MCF 10A (cell line): ENCODE data around the gene ISCU. TPM values are rescaled to one million over a fixed set of nuclear protein-coding genes. Genes with fewer than 3 reads are reported as not detected.

Experiments
- BruUV-seq: library from RNA; stranded (reverse); fragments of 400-500 nt; replicated peaks from 2 replicates; lab custom pipeline; 2021; lab: Mats Ljungman, UMichigan
- CTCF ChIA-PET: fragments of 300-600 bp; sonication (Branson Sonifier 250); formaldehyde crosslinking; extraction: SDS; loops from one replicate; lab custom pipeline; 2021; ENCODE audit warnings: antibody characterized with exemption, inconsistent platforms; lab: Yijun Ruan, JAX
- POLR2A ChIA-PET: fragments of 300-600, 350-650 bp; sonication (Branson Sonifier 250); formaldehyde crosslinking; extraction: SDS; loops from one replicate; lab custom pipeline; 2020; ENCODE audit warnings: antibody characterized with exemption, inconsistent platforms; lab: Yijun Ruan, JAX
- DNase-seq: peaks from one replicate; pipeline ENCODE4 v3.0.0-alpha.2; 2018; ENCODE audit not compliant: unreplicated experiment
- H3K27ac Mint-ChIP-seq: one replicate; pipeline ENCODE4 v1.8.0; 2022; ENCODE audit warnings: mild to moderate bottlenecking, low read depth, mixed read lengths; ENCODE audit not compliant: unreplicated experiment
- H3K27me3 Mint-ChIP-seq: one replicate; pipeline ENCODE4 v1.8.0; 2022; ENCODE audit warnings: mixed read lengths; ENCODE audit not compliant: insufficient read depth, unreplicated experiment
- H3K36me3 Mint-ChIP-seq: one replicate; pipeline ENCODE4 v1.8.0; 2022; ENCODE audit warnings: mild to moderate bottlenecking, moderate library complexity, mixed read lengths; ENCODE audit not compliant: insufficient read depth, unreplicated experiment
- H3K4me1 Mint-ChIP-seq: one replicate; pipeline ENCODE4 v1.8.0; 2022; ENCODE audit warnings: mixed read lengths; ENCODE audit not compliant: insufficient read depth, unreplicated experiment
- H3K4me3 Mint-ChIP-seq: one replicate; pipeline ENCODE4 v1.8.0; 2022; ENCODE audit warnings: mild to moderate bottlenecking, moderate library complexity, mixed read lengths; ENCODE audit not compliant: unreplicated experiment
- H3K9me3 Mint-ChIP-seq: one replicate; pipeline ENCODE4 v1.8.0; 2022; ENCODE audit warnings: mixed read lengths; ENCODE audit not compliant: unreplicated experiment
- intact Hi-C: fragments of 100-400 bp; cut with micrococcal nuclease; formaldehyde crosslinking; loops from 2 replicates; pipeline ENCODE4 v1.14.1; 2022
- total RNA-seq: library from RNA; stranded (reverse); gene quantifications from 2 replicates; pipeline ENCODE4 v1.2.3, GENCODE V29; 2022
- TF ChIP-seq, protein P1 (sequence below): fragments of 200-600 bp; IDR thresholded peaks from one replicate; pipeline ENCODE4 v1.8.0; 2022; ENCODE audit warnings: antibody characterized with exemption, mild to moderate bottlenecking; ENCODE audit not compliant: unreplicated experiment

ISCU gene
- total RNA-seq, 1 experiment from 2014 or later, result 115 TPM

DNA sequence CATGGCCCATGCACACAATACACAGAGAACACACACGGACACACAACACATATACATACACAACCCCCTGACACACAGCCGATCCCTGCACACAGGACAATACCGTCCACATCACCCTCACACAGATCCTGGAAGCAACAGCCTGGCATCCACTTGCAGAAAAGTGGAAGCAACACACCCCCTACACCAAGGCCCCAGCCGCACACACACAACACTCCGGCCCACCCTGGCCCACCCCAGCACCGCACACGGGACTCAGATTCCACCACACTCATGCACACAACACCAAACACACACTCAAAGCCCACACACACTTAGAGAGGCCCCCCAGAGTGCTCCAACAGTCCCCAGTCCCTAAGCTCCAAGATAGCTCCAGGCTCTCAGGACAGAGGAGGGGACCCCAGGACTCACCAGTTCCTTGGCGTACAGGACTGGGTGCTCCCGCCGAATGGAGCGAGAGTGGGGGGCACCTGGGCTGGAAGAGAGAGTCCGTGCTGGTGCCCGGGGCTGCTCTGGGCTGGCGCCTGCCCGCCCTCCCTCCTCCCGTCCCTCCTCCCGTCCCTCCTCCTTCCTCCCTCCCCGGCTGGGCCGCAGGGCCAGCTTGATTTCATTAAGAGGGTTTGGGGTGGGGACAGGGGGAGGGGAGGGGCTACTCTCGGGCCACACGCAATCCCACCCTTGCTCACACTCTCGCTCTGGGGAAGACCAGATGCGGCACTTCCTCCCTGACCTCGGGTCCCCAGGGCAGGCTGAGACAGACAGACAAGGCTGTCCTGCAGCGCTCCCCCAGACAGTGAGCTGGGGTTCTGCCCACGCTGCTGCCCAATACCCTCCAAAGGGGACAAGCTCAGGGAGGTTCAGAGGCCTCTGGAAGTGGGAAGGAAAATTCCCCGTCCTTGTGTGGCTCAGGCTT is 35.4 kb downstream of the ISCU start, which contains the start of gene TMEM119:
TMEM119 (minus strand) TSS at position 526 of the 913 bp plus-strand sequence. CDS start 5,701 bp downstream, outside the sequence.
- H3K36me3 Mint-ChIP-seq, result no peaks in the 10 kb centered on the region
- no peaks in the 10 kb centered on the region for H3K27me3 Mint-ChIP-seq
- no peak for DNase-seq
- no peak within 1 kb of the TSS for H3K4me3 Mint-ChIP-seq
- no peaks in the 10 kb centered on the region for H3K4me1 Mint-ChIP-seq
- POLR2A ChIA-PET, result no interaction called here
- intact Hi-C loops, result no loop called here
- CTCF ChIA-PET, result no interaction called here
- no peak within 1 kb of the TSS for H3K27ac Mint-ChIP-seq
- no TSS peak for BruUV-seq
- TF ChIP-seq, protein P1, sequence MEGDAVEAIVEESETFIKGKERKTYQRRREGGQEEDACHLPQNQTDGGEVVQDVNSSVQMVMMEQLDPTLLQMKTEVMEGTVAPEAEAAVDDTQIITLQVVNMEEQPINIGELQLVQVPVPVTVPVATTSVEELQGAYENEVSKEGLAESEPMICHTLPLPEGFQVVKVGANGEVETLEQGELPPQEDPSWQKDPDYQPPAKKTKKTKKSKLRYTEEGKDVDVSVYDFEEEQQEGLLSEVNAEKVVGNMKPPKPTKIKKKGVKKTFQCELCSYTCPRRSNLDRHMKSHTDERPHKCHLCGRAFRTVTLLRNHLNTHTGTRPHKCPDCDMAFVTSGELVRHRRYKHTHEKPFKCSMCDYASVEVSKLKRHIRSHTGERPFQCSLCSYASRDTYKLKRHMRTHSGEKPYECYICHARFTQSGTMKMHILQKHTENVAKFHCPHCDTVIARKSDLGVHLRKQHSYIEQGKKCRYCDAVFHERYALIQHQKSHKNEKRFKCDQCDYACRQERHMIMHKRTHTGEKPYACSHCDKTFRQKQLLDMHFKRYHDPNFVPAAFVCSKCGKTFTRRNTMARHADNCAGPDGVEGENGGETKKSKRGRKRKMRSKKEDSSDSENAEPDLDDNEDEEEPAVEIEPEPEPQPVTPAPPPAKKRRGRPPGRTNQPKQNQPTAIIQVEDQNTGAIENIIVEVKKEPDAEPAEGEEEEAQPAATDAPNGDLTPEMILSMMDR, result no peak
- H3K9me3 Mint-ChIP-seq, result no peaks in the 10 kb centered on the region

DNA sequence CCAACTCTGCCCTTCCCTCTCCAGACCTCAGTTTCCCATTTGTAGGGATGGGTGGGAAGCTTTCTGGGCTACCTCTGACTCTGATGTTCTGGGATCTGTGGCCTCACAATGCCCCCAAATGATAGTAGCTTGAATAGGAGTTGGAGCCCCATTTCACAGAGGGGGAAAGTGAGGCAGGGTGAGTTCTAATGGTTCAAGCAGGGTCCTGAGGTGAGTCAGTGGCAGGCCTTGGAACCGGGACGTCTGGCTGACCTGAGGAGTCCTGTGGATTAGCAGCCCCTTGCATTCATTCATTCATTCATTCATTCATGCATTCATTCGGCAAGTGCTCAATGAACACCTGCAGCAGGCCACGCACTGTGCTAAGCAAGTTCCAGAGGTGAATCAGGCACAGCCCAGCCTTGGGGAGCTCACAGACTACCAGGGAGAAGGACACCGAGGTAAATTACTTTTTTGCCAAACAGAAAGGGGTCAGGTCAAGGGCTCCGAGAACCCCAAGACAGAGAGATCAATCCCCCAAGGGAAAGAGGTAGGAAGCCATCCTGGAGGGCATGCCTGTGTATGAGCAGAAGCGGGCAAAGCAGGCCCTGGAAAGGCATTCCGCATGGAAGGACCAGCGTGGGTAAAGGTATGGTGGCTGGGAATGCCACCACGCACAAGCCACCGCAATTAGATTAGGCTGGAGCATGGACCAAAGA is 36.3 kb downstream of the ISCU start:
- Mint-ChIP-seq H3K27me3 (no peaks in the 10 kb centered on the region), H3K36me3 (no peaks in the 10 kb centered on the region), H3K9me3 (no peaks in the 10 kb centered on the region), H3K27ac (no peak overlapping the region), H3K4me3 (no peak overlapping the region), H3K4me1 (no peaks in the 10 kb centered on the region)
- DNase-seq, result no peak
- no TSS peak for BruUV-seq
- intact Hi-C loops, result no loop called here
- CTCF ChIA-PET, result no interaction called here
- TF ChIP-seq, protein P1, result no peak
- POLR2A ChIA-PET, result interaction anchor here (0.6 kb wide), 1 partner anchor 13 kb away, joined by 4 read pairs; no protein-coding TSS in a partner anchor

DNA sequence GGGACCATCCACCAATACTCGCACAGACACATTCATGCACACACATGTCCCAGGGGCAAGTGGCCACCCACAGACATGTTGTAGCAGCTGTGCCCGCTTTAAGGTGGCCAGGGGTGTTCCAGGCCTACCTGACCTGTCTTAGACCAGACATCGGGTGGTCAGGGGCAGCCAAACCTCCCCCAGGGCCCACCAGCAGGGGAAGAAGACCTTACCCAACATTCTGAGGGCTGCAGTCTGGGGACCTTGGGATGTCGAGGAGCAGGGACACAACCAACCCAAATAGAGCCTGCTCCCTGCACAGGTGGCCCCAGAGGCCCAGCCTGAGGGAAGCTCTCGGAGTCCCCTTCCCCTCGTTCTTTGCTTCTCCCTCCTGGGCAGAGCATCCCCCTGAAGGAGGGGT is 37.1 kb downstream of the ISCU start:
- Mint-ChIP-seq H3K4me1 (no peaks in the 10 kb centered on the region), H3K27me3 (no peaks in the 10 kb centered on the region), H3K4me3 (no peak overlapping the region), H3K36me3 (no peaks in the 10 kb centered on the region), H3K27ac (no peak overlapping the region), H3K9me3 (no peaks in the 10 kb centered on the region)
- ChIA-PET CTCF (interaction anchor here (1.5 to 3.0 kb wide), 2 partner anchors 19 to 35 kb away, joined by 4 to 7 read pairs; no protein-coding TSS in a partner anchor), POLR2A (no interaction called here)
- no peak for DNase-seq
- no TSS peak for BruUV-seq
- intact Hi-C loops, result no loop called here
- TF ChIP-seq, protein P1, result no peak
